Right lung (tissue), 5 donors: Measurements from ENCODE around the gene PMP22. TPM values are rescaled to one million over a fixed set of nuclear protein-coding genes. Genes with fewer than 3 reads are reported as not detected.
A peak's percentile ranks its signal among the peaks of the same experiment; 100 is the strongest.
"Not testable (repeated sequence)": the region's sequence is repeated elsewhere in the genome, so short reads cannot be mapped to it uniquely, and the experiment has no call there.

Experiments used
- DNase-seq, 2 donors: peaks; one replicate each; pipeline ENCODE4 v3.0.0-alpha.2; 2013
- polyA plus RNA-seq, 5 donors: library from polyadenylated mRNA; unstranded; fragments of 120-200 nt; gene quantifications; one replicate each; pipeline versions ENCODE4 v1.2.1 to v1.2.3, GENCODE V29; 2013; ENCODE audit warnings: inconsistent platforms in 1 of 5, low replicate concordance in 1 of 5; ENCODE audit not compliant: insufficient read length in 5 of 5, insufficient read depth in 1 of 5

PMP22 gene
- polyA plus RNA-seq, 5 donors = 136 to 157 (median 139) TPM

GRCh38 chr17:15257258-15257788 lies 7.8 kb downstream of the PMP22 start:
- DNase-seq = peak; percentile 73 to 81

DNA sequence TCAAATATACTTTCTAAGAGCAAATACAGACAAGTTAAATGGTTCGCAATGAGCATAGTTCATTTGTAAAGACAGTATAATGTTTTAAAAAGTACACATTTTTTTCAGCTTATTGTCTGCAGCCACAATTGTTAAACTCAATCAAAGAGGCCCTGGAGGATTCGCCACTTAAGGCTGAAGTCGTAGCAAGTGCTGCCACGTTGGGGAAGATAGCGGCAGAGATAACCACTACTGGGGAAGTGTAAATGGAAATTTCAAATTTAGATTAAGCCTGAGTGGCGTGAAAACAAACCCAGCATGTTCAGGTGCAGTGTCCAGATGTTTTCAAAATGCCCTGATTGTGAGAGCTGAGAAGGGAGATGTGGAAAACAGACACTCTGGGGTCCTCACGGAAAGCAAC lies 8.4 kb downstream of the PMP22 start:
- no peak for DNase-seq

DNA sequence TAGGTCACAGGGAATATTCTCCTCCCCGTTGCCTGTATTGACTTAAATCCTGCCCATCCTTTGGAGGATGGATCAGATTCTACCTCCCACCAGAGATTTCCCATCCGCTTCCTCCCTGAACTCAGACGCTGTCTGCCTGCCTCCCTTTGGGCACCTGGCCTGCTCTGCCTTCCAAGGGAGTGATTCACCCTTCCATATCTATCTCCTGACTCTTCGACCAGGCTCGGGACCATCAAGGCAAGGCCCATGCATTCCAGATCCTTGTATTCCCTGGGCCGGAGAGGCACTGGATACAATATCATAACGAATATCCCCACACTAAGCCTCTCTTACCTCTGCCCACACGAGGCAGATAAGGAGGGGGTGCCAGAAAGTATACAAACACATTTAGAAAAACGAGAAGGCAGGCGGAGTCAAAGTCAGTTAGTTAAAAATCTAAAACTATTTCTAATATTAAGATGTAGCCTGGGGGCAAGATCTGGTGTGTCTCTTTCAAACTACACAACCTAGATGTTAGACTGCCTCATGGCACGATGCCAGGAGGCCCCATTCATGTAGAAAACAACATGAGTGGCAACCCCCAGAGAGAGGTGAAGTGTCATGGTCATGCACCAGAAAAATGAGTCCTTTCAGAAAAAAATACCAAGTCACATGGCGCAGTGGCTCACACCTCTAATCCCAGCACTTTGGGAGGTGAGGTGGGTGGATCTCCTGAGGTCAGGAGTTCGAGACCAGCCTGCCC lies 9.2 kb downstream of the PMP22 start:
- no peak for DNase-seq

GRCh38 chr17:15250135-15250860 lies 14.8 kb downstream of the PMP22 start:
- no peak for DNase-seq

- DNase-seq = no peak
Measured at GRCh38 chr17:15249487-15249886, 15.6 kb downstream of the PMP22 start.

- no peak for DNase-seq
Measured at GRCh38 chr17:15247891-15248529, 17.1 kb downstream of the PMP22 start.

DNA sequence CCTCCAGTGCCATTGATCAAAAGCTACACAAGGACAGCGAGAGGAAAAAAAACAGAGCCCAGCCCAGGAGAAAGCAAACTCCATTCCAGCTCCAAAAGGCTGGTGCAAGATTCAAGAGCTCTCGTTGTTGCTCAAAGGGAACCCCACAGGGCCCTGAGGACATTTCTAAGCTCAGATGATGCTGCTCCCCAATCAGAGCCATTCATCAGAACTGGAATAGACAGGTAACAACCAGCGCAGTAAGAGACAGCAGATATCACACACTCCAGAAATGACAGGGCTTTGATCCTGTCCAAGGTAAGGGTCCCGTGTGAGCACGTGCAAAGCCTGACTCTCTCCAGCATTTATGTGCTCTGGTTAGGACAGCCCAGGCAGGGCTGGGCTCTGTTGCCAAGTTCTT lies 20.1 kb downstream of the PMP22 start:
- DNase-seq = no peak

DNA sequence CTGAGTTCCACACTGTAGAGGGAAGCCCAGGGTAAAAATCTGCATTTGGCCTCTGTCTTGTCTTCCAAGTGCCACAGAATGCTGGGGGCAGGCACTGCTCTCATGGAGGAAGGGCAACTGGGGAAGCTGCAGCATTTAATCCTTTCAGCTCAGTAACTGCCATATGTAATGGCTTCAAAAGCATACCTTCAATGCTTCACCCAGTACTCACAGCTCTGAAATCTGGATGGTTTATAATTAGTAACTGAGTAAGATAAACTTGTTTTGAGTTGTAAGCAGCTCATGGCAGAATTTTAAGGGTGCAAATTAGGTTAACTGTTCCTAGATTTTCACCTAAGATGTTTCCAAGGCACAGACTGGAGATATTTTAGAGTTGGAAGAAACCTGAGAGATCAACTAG lies 24.5 kb downstream of the PMP22 start:
- DNase-seq = no peak

DNA sequence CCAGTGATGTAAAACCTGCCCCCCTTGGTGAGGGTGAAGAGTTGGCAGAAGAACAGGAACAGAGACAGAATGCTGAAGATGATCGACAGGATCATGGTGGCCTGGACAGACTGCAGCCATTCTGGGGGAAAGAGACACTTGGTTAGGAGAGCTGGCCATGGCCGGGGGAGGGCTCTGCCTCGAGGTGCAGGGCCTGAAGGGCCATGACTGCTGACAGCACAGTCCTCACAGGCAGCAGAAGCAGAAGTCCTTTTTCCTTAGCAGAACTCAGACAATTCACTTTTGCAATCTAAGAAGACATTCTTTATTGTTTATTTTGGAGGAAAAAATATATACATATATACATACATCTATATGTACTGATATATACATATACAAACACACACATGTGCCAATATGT lies 25.6 kb downstream of the PMP22 start:
- no peak for DNase-seq

- DNase-seq = no peak
Measured at GRCh38 chr17:15238676-15239422, 26.3 kb downstream of the PMP22 start.

DNA sequence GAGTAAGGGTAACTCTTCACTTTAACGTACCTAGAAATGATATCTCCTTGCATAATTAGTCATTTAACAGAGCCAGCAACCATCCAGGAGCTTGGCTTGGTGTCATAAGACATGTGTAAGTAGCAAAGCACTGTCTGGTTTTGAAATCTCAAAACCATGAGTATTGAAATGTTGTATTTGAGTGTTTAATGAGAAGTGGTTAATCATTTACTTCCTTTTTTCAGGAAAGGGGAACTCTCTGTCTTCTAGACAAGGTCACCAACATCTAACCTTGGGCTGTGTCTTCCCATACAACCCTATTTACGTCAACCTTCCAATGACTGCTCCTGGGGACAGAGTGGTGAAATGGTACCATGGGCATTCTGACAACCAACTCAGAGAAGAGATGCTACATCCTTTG lies 27.1 kb downstream of the PMP22 start:
- no peak for DNase-seq

- no peak for DNase-seq
Measured at GRCh38 chr17:15237106-15237425, 28.1 kb downstream of the PMP22 start.

DNA sequence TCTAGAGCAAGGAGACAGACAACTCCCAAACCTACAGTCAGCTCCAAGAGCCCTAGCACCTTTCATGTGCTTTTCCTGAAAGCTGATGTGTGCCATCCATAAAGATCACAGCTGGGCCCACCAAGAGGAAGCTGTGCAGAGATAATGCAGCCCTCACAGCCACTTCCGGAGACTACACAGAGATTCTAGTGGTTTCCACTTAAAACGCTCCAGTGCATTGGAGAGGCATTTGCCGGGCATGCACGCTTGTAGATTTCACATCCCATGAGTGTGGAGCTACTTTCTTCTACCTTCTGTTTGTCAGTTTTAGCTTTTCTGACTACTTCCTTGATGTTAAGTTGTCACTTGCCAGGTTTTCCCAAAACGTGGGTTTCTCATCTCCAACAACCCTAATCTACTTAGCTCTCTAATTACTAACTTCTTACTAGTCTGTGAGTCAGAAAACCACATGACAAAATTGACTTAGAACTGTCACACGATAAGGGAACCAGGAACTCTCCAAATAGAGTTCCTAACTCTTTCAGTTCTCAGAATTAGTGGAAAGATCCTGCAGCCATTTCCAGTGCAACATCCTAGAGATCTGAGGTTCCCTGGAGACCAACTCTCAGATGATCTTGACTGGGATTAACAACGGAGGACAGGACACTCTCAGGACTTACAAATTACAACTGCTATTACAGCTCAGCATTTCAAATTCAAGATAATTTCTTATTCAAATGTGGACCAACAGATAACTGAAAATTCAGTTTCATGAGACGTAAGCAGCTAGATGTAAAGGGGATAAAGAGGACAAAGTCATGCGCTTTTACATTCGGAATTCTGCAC lies 28.6 kb downstream of the PMP22 start:
- no peak for DNase-seq

GRCh38 chr17:15233971-15234370 lies 31.2 kb downstream of the PMP22 start:
- DNase-seq = no peak

- DNase-seq = no peak
Measured at GRCh38 chr17:15233022-15233805, 31.9 kb downstream of the PMP22 start.

DNA sequence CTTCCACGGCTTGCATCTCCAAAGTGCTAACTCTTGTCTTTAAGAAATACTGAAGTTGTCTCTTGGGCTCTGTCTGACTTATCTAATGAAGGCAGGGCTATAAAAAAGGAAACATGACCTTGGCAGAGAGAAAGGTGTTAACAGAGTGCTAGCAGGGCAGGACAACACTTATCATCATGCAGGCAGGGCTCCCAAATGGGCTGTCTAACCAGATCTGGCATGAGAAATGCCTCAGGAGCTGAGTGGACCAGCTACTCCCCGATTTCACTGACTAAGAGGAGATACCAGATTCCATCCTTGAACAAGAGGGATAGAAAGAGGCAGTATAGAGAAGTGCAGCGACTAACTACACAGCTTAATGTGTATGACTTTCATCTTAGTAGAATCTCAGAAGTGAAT lies 32.6 kb downstream of the PMP22 start:
- no peak for DNase-seq

DNA sequence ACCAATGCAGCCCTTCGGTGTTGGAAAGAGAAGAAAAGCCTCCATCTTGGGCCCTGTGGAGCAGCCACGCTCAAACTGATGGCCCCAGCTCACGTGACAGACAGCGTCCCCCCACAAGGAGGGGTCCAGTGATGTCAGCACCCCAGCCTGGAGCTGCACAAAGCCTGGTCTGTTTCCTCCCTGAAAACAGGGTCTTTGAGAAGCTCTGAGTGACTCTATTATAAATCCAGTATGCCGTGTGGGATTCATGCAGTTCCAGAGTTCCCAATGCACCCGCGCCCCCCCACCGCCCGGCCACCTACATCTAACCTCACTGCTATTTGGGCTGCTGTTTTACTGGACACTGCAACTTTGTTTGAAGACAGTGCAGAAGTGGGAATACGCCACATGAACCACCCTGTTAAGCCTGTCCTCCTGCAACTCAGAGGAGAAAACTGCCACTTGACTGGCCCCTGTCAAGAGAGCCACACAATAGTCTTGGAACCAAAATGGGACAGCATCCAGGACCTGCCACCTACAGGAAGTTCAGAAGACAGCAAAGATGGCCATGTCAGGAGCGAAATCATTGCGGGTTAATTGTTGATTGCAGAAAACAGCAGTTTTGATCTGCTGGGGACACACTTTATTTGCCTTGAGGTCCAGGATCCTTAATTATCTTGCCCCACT lies 33.1 kb downstream of the PMP22 start:
- DNase-seq = no peak

DNA sequence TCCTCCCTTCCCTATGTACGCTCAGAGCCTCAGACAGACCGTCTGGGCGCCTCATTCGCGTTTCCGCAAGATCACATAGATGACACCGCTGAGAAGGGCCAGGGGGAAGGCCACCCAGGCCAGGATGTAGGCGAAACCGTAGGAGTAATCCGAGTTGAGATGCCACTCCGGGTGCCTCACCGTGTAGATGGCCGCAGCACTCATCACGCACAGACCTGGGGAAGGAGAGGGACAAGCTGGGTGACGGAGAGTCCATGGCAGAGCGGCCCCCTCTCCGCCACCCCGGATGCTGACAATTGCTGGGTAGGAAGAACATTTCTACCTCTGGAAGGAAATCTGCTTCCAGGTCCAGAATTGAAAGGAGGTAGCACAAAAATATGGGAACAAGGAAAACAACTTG lies 34.3 kb downstream of the PMP22 start:
- no peak for DNase-seq

GRCh38 chr17:15221827-15222226 lies 43.3 kb downstream of the PMP22 start:
- DNase-seq = not testable (repeated sequence)

- DNase-seq = no peak
Measured at GRCh38 chr17:15220785-15221184, 44.3 kb downstream of the PMP22 start.
